HG03095 (cell line): ENCODE data around the gene CORO1C.
A peak's percentile ranks its signal among the peaks of the same experiment; 100 is the strongest.
"Not testable (repeated sequence)": the region's sequence is repeated elsewhere in the genome, so short reads cannot be mapped to it uniquely, and the experiment has no call there.

ENCODE experiments used
- ATAC-seq: cut with Tn5 transposase; IDR thresholded peaks from one replicate; pipeline ENCODE4 v1.9.1; 2021; ENCODE audit warnings: moderate library complexity; ENCODE audit not compliant: unreplicated experiment

Gene CORO1C

DNA sequence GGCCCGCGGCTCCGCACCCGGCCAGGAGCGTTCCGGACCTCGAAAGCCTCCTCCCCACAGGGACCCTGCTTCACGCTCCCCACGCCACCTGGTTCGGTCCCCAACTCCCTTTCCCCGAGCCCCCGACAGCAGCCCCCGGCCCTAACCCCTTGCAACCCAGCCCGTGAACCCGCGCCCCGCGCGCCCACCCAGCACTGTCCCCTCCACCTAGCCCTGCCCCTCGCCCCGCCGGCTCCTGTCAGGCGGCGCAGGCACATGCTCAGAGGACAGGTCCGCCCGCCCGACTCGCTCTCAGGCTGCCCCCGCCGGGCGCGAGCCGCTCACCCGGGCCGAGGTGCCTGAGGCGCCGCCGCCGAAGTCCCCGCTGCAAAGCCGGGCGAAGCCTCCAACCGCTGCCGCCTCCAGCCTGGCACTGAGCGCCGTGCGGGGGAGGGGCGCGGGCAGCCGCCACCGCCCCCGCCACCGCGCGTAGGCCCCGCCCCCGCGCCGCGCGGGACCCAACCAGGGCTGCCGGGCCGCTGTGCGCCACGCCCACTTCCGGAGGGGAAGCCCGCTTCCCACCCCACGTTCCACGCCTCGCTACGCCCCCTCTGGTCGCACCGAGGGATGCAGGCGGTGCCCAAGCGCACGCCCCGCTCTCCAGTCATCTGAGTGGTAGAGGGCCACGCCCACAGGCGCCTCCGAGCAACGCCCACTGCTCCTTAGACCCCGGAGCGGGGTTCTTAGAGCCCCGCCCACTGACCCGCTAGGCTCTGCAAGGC is at the start of gene CORO1C:
Gene CORO1C, minus strand, starts transcription at position 414 of the 761 bp plus-strand sequence. CDS start 30,200 bp downstream, outside the sequence.
- ATAC-seq: peak; percentile 61

GRCh38 chr12:108779998-108780688 is 48.8 kb upstream of the CORO1C start:
- ATAC-seq: no peak

DNA sequence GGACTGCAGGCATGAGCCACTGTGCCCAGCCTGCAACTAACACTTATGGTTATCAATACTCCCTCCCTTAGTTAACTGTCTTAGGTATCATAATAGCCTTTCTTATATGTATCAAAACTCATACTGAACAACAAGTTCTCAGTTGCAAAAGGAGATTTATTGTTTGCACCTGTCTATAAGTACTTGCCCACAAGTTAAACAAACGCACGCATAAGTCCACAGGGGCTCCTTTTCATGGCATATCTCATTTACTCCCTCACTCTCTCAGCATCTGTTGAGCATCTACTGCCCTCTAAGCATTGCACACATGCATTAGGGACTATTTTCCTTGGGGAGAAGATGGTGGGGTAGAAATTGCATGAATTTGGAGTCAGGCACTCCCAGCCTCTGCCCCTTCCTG is 46.7 kb upstream of the CORO1C start:
- no peak for ATAC-seq

DNA sequence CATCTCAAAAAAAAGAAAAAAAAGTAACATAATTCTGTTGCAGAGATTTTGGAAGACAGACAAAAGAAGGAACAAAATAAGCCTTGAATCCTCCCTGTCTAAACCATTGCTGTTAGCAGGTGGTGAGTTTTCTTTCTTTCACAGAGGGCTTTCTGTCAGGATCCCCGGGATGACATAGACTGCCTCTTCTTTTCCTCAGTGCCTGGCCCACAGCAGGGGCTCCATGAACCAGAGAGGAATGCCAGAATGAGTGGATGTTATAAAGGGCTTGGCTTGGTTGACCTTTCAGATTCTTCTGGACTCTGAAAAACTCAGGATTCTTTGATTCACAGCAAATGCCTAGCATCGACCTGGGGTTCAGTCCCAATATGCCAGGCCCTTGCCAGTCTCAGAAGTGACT is 45.8 kb upstream of the CORO1C start:
- ATAC-seq: no peak

- ATAC-seq: no peak
Observed at GRCh38 chr12:108773798-108774788, 42.8 kb upstream of the CORO1C start.

GRCh38 chr12:108772891-108773797 is 41.8 kb upstream of the CORO1C start:
- ATAC-seq: no peak

DNA sequence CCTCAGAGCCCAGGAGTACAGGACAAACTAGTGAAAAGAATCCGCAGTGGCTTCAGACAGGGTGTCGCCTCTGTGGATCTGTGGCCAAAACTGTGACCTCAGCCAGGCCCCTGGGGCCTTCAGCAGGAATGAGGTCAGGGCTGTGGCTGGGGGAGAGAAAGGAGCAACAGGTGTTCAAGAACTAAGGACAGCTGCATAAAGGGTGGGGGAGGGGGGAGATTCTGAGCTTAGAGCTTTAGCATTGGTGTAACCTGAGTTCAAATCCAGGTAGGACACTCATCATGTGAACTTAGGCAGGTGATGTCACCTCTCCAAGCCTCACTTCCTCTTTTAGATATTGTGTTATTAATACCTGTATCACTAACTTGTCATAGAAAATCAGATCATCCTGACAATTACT is 40.9 kb upstream of the CORO1C start:
- ATAC-seq: no peak

- ATAC-seq: not testable (repeated sequence)
Observed at GRCh38 chr12:108771835-108772234, 40.5 kb upstream of the CORO1C start.

- ATAC-seq: no peak
Observed at GRCh38 chr12:108770963-108771362, 39.6 kb upstream of the CORO1C start.

DNA sequence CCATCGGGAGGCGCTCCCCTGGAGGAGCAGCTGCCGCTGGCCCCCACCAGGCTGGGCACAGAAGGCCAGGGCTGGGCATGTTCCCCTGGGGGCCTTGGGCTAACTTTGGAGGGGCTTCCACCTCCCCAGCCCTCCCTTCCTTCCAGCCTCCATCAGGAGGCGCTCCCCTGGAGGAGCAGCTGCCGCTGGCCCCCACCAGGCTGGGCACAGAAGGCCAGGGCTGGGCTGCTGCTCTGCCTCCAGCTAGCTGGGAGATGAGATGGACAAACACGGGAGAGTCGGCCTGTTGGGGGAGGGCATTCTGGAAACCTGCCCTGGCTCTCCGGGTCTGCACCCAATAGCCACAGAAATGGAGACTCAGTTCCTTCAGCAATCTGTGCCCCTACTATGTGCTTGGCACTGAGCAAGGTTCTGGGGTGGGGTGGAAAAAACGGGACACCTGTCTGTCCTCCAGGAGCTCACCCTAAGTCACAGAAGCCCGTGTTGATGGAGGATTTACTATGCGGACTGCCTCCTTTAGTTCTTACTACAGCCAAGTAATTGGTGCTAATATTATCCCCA is 39.0 kb upstream of the CORO1C start:
- ATAC-seq: no peak

- peak; percentile 45 for ATAC-seq
Observed at GRCh38 chr12:108768591-108769500, 37.5 kb upstream of the CORO1C start.

GRCh38 chr12:108766294-108766693 is 35.0 kb upstream of the CORO1C start:
- ATAC-seq: no peak

DNA sequence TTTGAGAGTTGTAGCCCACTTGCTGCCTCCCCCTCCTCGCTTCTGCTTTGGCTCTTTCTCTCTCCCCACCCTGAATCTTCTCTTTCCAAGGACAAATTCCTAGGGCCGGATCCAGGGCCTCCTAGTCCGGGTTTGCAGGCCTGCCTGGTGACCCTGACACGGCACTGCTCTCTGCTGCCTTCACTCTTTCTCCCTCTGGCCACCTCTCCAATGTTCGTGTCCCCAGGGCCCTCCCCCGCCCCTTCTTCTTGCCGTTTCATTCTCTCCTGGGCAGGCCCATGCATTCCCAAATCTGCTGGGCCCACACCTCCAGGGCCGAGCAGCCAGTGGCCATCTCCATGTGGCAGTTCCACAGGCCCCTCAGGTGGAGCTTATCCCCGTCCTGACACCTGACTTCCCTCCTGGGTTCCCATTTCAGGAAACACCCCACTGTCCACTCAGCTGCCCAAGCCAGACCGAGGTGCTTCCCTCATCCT is 34.0 kb upstream of the CORO1C start:
- ATAC-seq: no peak

GRCh38 chr12:108764540-108765288 is 33.4 kb upstream of the CORO1C start:
- ATAC-seq: no peak

DNA sequence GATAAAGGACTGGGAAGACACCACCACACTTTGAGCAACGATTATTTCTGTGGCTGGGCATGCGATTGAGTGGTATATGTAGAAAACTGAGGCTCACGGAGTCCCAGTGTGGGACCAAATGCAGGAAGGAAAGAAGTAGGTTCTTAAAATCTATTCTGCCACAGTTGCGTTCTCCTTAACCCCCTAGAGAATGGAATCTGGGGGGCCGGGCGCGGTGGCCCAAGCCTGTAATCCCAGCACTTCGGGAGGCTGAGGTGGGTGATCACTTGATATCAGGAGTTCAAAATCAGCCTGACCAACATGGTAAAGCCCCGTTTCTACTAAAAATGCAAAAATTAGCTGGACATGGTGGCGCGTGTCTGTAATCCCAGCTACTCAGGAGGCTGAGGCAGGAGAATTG is 29.9 kb upstream of the CORO1C start:
- no peak for ATAC-seq

- no peak for ATAC-seq
Observed at GRCh38 chr12:108759924-108760323, 28.6 kb upstream of the CORO1C start.

DNA sequence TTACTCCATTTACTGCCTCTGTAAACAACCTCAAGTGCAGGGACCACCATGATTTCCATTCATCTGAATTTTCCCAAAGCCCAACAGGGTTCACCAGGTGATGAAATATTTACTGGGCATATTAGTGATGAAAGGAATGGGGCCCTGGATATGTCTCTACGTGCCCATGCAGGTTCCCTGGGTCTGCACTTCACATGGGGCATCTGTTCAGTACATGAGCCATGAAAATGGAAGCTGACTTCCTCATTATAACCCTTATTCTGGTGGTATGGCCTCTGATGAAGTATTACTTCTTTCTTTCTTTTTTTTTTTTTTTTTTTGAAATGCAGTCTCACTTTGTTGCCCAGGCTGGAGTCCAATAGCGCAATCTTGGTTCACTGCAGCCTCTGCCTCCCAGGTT is 26.5 kb upstream of the CORO1C start:
- ATAC-seq: no peak

DNA sequence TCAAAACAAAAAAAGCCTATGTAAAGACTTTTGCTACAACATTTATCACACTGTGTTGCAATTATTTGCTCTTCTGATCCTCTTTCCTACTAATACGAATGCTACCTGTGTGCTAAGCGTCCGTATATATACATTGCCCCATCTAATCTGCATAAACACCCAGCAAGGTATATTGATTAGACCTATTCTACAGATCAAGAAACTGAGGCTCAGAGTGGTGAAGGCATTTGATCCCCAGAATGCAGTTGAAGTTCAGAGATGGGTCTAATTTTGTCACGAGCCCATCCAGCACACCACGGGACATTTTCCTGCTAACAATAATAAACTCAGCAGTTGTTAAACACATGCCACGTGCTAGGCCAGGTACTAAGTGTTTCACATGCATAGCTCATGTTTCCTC is 25.1 kb upstream of the CORO1C start:
- ATAC-seq: no peak
